Endodermal cell (in vitro differentiated cells): ENCODE data around the gene KBTBD12. TPM values are rescaled to one million over a fixed set of nuclear protein-coding genes. Genes with fewer than 3 reads are reported as not detected.

Experiments
- DNase-seq: peaks from one replicate; pipeline ENCODE4 v3.0.0-alpha.2; 2017
- H3K27ac ChIP-seq: 2 replicates; pipeline ENCODE4 v1.5.1; 2013; ENCODE audit warnings: mild to moderate bottlenecking, low read depth, low read length, moderate library complexity
- H3K27me3 ChIP-seq: 2 replicates; pipeline ENCODE4 v1.6.1; 2013; ENCODE audit warnings: mild to moderate bottlenecking, low read length, moderate library complexity; ENCODE audit not compliant: insufficient read depth, control insufficient read depth, poor library complexity, severe bottlenecking
- H3K36me3 ChIP-seq: 2 replicates; pipeline ENCODE4 v1.7.0; 2013; ENCODE audit warnings: mild to moderate bottlenecking, low read length, moderate library complexity; ENCODE audit not compliant: control insufficient read depth, insufficient read depth
- H3K4me1 ChIP-seq: one replicate; pipeline ENCODE4 v1.7.0; 2013; ENCODE audit warnings: low read length; ENCODE audit not compliant: control insufficient read depth, insufficient read depth
- H3K4me3 ChIP-seq: 2 replicates; pipeline ENCODE4 v1.5.1; 2013; ENCODE audit warnings: mild to moderate bottlenecking, low read length, moderate library complexity
- H3K9ac ChIP-seq: 2 replicates; pipeline ENCODE4 v1.6.1; 2013; ENCODE audit warnings: mild to moderate bottlenecking, low read length, moderate library complexity; ENCODE audit not compliant: poor library complexity, severe bottlenecking; ENCODE audit errors: extremely low read depth
- H3K9me3 ChIP-seq: 2 replicates; pipeline ENCODE4 v1.6.1; 2013; ENCODE audit warnings: mild to moderate bottlenecking, low read length, moderate library complexity; ENCODE audit not compliant: control insufficient read depth
- H3K27ac Mint-ChIP-seq: 2 replicates; pipeline ENCODE4 v1.8.0; 2020; ENCODE audit warnings: mixed read lengths
- H3K27me3 Mint-ChIP-seq: 2 replicates; pipeline ENCODE4 v1.8.0; 2021; ENCODE audit warnings: mild to moderate bottlenecking, mixed read lengths; ENCODE audit not compliant: insufficient read depth
- H3K36me3 Mint-ChIP-seq: 2 replicates; pipeline ENCODE4 v1.8.0; 2020; ENCODE audit warnings: low read depth, mixed read lengths
- H3K4me1 Mint-ChIP-seq: 2 replicates; pipeline ENCODE4 v1.8.0; 2020; ENCODE audit warnings: mixed read lengths
- H3K4me3 Mint-ChIP-seq: 2 replicates; pipeline ENCODE4 v1.8.0; 2020; ENCODE audit warnings: mild to moderate bottlenecking, moderate library complexity, mixed read lengths
- H3K9me3 Mint-ChIP-seq: 2 replicates; pipeline ENCODE4 v1.8.0; 2020; ENCODE audit warnings: mild to moderate bottlenecking, mixed read lengths
- WGBS, 2 experiments: methylation state at CpG; one replicate each; pipeline versions ENCODE4 v1.1.5 to v1.1.7; 2013; ENCODE audit warnings: missing lambda C conversion rate in 2 of 2, mixed read lengths in 1 of 2; ENCODE audit not compliant: insufficient coverage in 1 of 2, insufficient read length in 1 of 2; 5-methylcytosine and 5-hydroxymethylcytosine counted together
- total RNA-seq, 2 donors: library from RNA; stranded (reverse); fragmentation: NEBNext Ultra II Directional in 1 of 2; extraction: Animal tissue kit (Norgen Biotek cat#: 25700) in 1 of 2; gene quantifications; 2 replicates in 1 of 2; 3 replicates in 1 of 2; pipeline ENCODE4 v1.2.1, GENCODE V29; 2021
- TF ChIP-seq, protein P1 (sequence below): fragments of 200-600 bp; sonication (generic); conservative IDR thresholded peaks from 2 replicates; pipeline ENCODE4 v1.5.0; 2021; ENCODE audit warnings: antibody characterized with exemption, mild to moderate bottlenecking

KBTBD12 gene
- total RNA-seq, 2 donors from 2014 or later = 0.24 to 0.42 TPM

GRCh38 chr3:127990461-127990860 is 75.4 kb downstream of the KBTBD12 start:
- no peak overlapping the region for H3K27ac Mint-ChIP-seq

GRCh38 chr3:127991251-127991650 is 76.2 kb downstream of the KBTBD12 start:
- no peaks in the 10 kb centered on the region for H3K27me3 ChIP-seq
- no peak for DNase-seq
- Mint-ChIP-seq H3K36me3 (no peaks in the 10 kb centered on the region), H3K4me1 (no peaks in the 10 kb centered on the region), H3K27me3 (peaks cover 20% of the 10 kb centered on the region), H3K4me3 (no peak overlapping the region), H3K27ac (no peak overlapping the region), H3K9me3 (no peaks in the 10 kb centered on the region)
- H3K4me1 ChIP-seq = no peaks in the 10 kb centered on the region
- WGBS, 2 experiments = 89 to 92% methylated on average over 11 to 12 of the region's 12 CpGs
- H3K27ac ChIP-seq = no peak overlapping the region
- H3K4me3 ChIP-seq = no peak overlapping the region
- no peak overlapping the region for H3K9ac ChIP-seq
- H3K9me3 ChIP-seq = no peaks in the 10 kb centered on the region
- no peaks in the 10 kb centered on the region for H3K36me3 ChIP-seq
- TF ChIP-seq, protein P1, sequence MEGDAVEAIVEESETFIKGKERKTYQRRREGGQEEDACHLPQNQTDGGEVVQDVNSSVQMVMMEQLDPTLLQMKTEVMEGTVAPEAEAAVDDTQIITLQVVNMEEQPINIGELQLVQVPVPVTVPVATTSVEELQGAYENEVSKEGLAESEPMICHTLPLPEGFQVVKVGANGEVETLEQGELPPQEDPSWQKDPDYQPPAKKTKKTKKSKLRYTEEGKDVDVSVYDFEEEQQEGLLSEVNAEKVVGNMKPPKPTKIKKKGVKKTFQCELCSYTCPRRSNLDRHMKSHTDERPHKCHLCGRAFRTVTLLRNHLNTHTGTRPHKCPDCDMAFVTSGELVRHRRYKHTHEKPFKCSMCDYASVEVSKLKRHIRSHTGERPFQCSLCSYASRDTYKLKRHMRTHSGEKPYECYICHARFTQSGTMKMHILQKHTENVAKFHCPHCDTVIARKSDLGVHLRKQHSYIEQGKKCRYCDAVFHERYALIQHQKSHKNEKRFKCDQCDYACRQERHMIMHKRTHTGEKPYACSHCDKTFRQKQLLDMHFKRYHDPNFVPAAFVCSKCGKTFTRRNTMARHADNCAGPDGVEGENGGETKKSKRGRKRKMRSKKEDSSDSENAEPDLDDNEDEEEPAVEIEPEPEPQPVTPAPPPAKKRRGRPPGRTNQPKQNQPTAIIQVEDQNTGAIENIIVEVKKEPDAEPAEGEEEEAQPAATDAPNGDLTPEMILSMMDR = no peak

More at GRCh38 chr3:127990461-127990860, 75.4 kb downstream of the KBTBD12 start:
- Histone ChIP-seq H3K4me3 (no peak overlapping the region), H3K27me3 (no peaks in the 10 kb centered on the region), H3K9me3 (no peaks in the 10 kb centered on the region), H3K4me1 (no peaks in the 10 kb centered on the region), H3K9ac (no peak overlapping the region), H3K36me3 (no peaks in the 10 kb centered on the region), H3K27ac (no peak overlapping the region)
- no peak overlapping the region for H3K4me3 Mint-ChIP-seq
- H3K9me3 Mint-ChIP-seq = no peaks in the 10 kb centered on the region
- H3K27me3 Mint-ChIP-seq = peaks cover 20% of the 10 kb centered on the region
- no peaks in the 10 kb centered on the region for H3K4me1 Mint-ChIP-seq
- no peak for DNase-seq
- TF ChIP-seq, protein P1 = no peak
- 84 to 86% methylated on average over 10 to 11 of the region's 11 CpGs for WGBS, 2 experiments
- no peaks in the 10 kb centered on the region for H3K36me3 Mint-ChIP-seq

DNA sequence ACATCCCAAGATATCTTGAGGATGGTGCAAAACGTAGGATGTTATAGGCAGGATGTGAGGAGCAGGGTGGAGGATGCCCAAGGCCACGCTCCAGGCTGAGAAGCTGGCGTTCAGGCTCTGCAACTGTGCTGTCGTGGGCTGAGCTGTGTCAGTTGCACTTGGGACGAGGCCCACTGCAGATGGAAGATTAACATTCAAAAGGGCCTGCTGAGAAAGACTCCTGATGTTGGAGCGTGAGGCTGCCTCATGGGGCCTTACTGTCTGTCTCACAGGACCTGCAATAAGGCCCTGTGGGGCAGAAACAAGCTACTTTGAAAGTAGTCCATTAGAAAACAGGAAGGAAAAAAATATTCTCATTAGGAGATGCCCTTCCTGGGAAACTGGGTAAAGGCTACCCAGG is 76.6 kb downstream of the KBTBD12 start:
- 68 to 80% methylated on average over 4 to 6 of the region's 6 CpGs for WGBS, 2 experiments
- Mint-ChIP-seq H3K27ac (no peak overlapping the region), H3K36me3 (no peaks in the 10 kb centered on the region)

More for the DNA sequence above, 76.6 kb downstream of the KBTBD12 start:
- Histone ChIP-seq H3K9ac (no peak overlapping the region), H3K27ac (no peak overlapping the region), H3K4me1 (no peaks in the 10 kb centered on the region), H3K27me3 (no peaks in the 10 kb centered on the region), H3K9me3 (no peaks in the 10 kb centered on the region), H3K4me3 (no peak overlapping the region), H3K36me3 (no peaks in the 10 kb centered on the region)
- DNase-seq = no peak
- Mint-ChIP-seq H3K9me3 (no peaks in the 10 kb centered on the region), H3K4me1 (no peaks in the 10 kb centered on the region), H3K4me3 (no peak overlapping the region), H3K27me3 (peaks cover 20% of the 10 kb centered on the region)
- TF ChIP-seq, protein P1 = no peak
